ENCODE results near the gene BBOX1.
"Not testable (repeated sequence)": the region's sequence is repeated elsewhere in the genome, so short reads cannot be mapped to it uniquely, and the experiment has no call there.

BBOX1 gene

GRCh38 chr11:27124514-27125264 lies 84.1 kb downstream of the BBOX1 start:
- H3K36me3 ChIP-seq (ENCODE audit: low read length), result no peaks in the 10 kb centered on the region
- no peak overlapping the region for H2AFZ ChIP-seq (ENCODE audit: low read depth, low read length, severe bottlenecking)
- no peak for TF ChIP-seq CTCF (IDR thresholded peaks at IDR 0.05; ENCODE audit: insufficient read depth, low read length, poor library complexity, severe bottlenecking)
- TF ChIP-seq EZH2phosphoT487 (conservative IDR thresholded peaks at IDR 0.05; ENCODE audit: low read length), result no peak
- H3K79me2 ChIP-seq (ENCODE audit: insufficient read depth, low read length), result no peaks in the 10 kb centered on the region
- H3F3A ChIP-seq (ENCODE audit: insufficient read depth), result no peaks in the 10 kb centered on the region
- H3K9me3 ChIP-seq (ENCODE audit: insufficient read depth, low read length), result no peaks in the 10 kb centered on the region
- H3K4me2 ChIP-seq (ENCODE audit: low read depth, low read length, poor library complexity, severe bottlenecking), result no peak overlapping the region
- no peak overlapping the region for H3K4me3 ChIP-seq (ENCODE audit: insufficient read depth, low read length, poor library complexity, severe bottlenecking)
- H3K27ac ChIP-seq (ENCODE audit: low read depth, low read length), result no peak overlapping the region
- H3K27me3 ChIP-seq (ENCODE audit: low read length), result no peaks in the 10 kb centered on the region
- no peak overlapping the region for H3K9ac ChIP-seq (ENCODE audit: low read length)
- H4K20me1 ChIP-seq (ENCODE audit: low read depth, low read length), result no peaks in the 10 kb centered on the region
- no peaks in the 10 kb centered on the region for H3K9me2 ChIP-seq (replicated peaks; ENCODE audit: insufficient read depth, low read length)

- no peaks in the 10 kb centered on the region for H3F3A ChIP-seq (ENCODE audit: insufficient read depth)
- no peaks in the 10 kb centered on the region for H3K79me2 ChIP-seq (ENCODE audit: insufficient read depth, low read length)
- no peak overlapping the region for H2AFZ ChIP-seq (ENCODE audit: low read depth, low read length, severe bottlenecking)
- H3K9ac ChIP-seq (ENCODE audit: low read length), result no peak overlapping the region
- H3K9me2 ChIP-seq (replicated peaks; ENCODE audit: insufficient read depth, low read length), result no peaks in the 10 kb centered on the region
- no peak overlapping the region for H3K4me2 ChIP-seq (ENCODE audit: low read depth, low read length, poor library complexity, severe bottlenecking)
- H3K36me3 ChIP-seq (ENCODE audit: low read length), result no peaks in the 10 kb centered on the region
- H3K27ac ChIP-seq (ENCODE audit: low read depth, low read length), result no peak overlapping the region
- no peak for TF ChIP-seq CTCF (IDR thresholded peaks at IDR 0.05; ENCODE audit: insufficient read depth, low read length, poor library complexity, severe bottlenecking)
- no peak for TF ChIP-seq EZH2phosphoT487 (conservative IDR thresholded peaks at IDR 0.05; ENCODE audit: low read length)
- no peak overlapping the region for H3K4me3 ChIP-seq (ENCODE audit: insufficient read depth, low read length, poor library complexity, severe bottlenecking)
- H3K9me3 ChIP-seq (ENCODE audit: insufficient read depth, low read length), result no peaks in the 10 kb centered on the region
- H4K20me1 ChIP-seq (ENCODE audit: low read depth, low read length), result no peaks in the 10 kb centered on the region
- H3K27me3 ChIP-seq (ENCODE audit: low read length), result no peaks in the 10 kb centered on the region
Measured at GRCh38 chr11:27129686-27130085, 89.1 kb downstream of the BBOX1 start.

GRCh38 chr11:27130806-27131205 lies 90.2 kb downstream of the BBOX1 start:
- Histone ChIP-seq H3K27me3 (ENCODE audit: low read length) (no peaks in the 10 kb centered on the region), H3K9me2 (replicated peaks; ENCODE audit: insufficient read depth, low read length) (no peaks in the 10 kb centered on the region), H3K9ac (ENCODE audit: low read length) (no peak overlapping the region), H3K36me3 (ENCODE audit: low read length) (no peaks in the 10 kb centered on the region), H3K4me2 (ENCODE audit: low read depth, low read length, poor library complexity, severe bottlenecking) (no peak overlapping the region), H3K79me2 (ENCODE audit: insufficient read depth, low read length) (no peaks in the 10 kb centered on the region), H3F3A (ENCODE audit: insufficient read depth) (no peaks in the 10 kb centered on the region), H4K20me1 (ENCODE audit: low read depth, low read length) (no peaks in the 10 kb centered on the region), H3K27ac (ENCODE audit: low read depth, low read length) (no peak overlapping the region), H3K4me3 (ENCODE audit: insufficient read depth, low read length, poor library complexity, severe bottlenecking) (no peak overlapping the region), H2AFZ (ENCODE audit: low read depth, low read length, severe bottlenecking) (no peak overlapping the region), H3K9me3 (ENCODE audit: insufficient read depth, low read length) (no peaks in the 10 kb centered on the region)
- TF ChIP-seq EZH2phosphoT487 (conservative IDR thresholded peaks at IDR 0.05; ENCODE audit: low read length) (no peak), CTCF (IDR thresholded peaks at IDR 0.05; ENCODE audit: insufficient read depth, low read length, poor library complexity, severe bottlenecking) (no peak)

- not testable (repeated sequence) for H3K36me3 ChIP-seq (ENCODE audit: low read length); H3K9ac ChIP-seq (ENCODE audit: low read length); H2AFZ ChIP-seq (ENCODE audit: low read depth, low read length, severe bottlenecking); H3K4me3 ChIP-seq (ENCODE audit: insufficient read depth, low read length, poor library complexity, severe bottlenecking); H3K4me2 ChIP-seq (ENCODE audit: low read depth, low read length, poor library complexity, severe bottlenecking); H3K27ac ChIP-seq (ENCODE audit: low read depth, low read length); H3K27me3 ChIP-seq (ENCODE audit: low read length); H3K9me2 ChIP-seq (replicated peaks; ENCODE audit: insufficient read depth, low read length); H3K9me3 ChIP-seq (ENCODE audit: insufficient read depth, low read length); H3K79me2 ChIP-seq (ENCODE audit: insufficient read depth, low read length); H4K20me1 ChIP-seq (ENCODE audit: low read depth, low read length); H3F3A ChIP-seq (ENCODE audit: insufficient read depth)
Measured at GRCh38 chr11:27135924-27136329, 95.3 kb downstream of the BBOX1 start.

Measured in SU-DHL-6 (cell line).